Left cardiac atrium (tissue), 4 donors: ENCODE results near the gene RANBP10. TPM values are rescaled to one million over a fixed set of nuclear protein-coding genes. Genes with fewer than 3 reads are reported as not detected.
"Not testable (repeated sequence)": the region's sequence is repeated elsewhere in the genome, so short reads cannot be mapped to it uniquely, and the experiment has no call there.

ENCODE experiments used
- ATAC-seq, 2 donors: fragments of 200-7000 bp; cut with Tn5 transposase; one replicate each; pipeline ENCODE4 v1.9.1; 2020; ENCODE audit warnings: mild to moderate bottlenecking in 2 of 2, moderate library complexity in 2 of 2
- DNase-seq: peaks from one replicate; pipeline ENCODE4 v3.0.0-alpha.2; 2020
- intact Hi-C, 2 donors: fragments of 100-400 bp; cut with DNase I; formaldehyde crosslinking; loops; one replicate each; pipeline versions ENCODE4 v1.14.1 to v1.15.1; 2022 to 2023
- total RNA-seq, 2 donors: library from RNA; stranded (reverse); fragmentation: NEBNext Ultra II Directional; extraction: Animal tissue kit (Norgen Biotek cat#: 25700); gene quantifications; one replicate each; pipeline ENCODE4 v1.2.1, GENCODE V29; 2021
- donor health status: DM: no; HTN: yes; CAD: no.
- donor health status: DM: no; HTN: yes; CAD: no; lungs with severe emphysema.
- donor health status: DM: yes; HTN: yes; CAD: no.
- donor health status: Dilated cardiomyopathy.

Gene RANBP10
- total RNA-seq, 2 donors from 2014 or later: 10.9 to 14.3 TPM

GRCh38 chr16:67760206-67760955 is 46.0 kb downstream of the RANBP10 start:
- no peak for ATAC-seq
- intact Hi-C loops: no loop called here
- DNase-seq: no peak

DNA sequence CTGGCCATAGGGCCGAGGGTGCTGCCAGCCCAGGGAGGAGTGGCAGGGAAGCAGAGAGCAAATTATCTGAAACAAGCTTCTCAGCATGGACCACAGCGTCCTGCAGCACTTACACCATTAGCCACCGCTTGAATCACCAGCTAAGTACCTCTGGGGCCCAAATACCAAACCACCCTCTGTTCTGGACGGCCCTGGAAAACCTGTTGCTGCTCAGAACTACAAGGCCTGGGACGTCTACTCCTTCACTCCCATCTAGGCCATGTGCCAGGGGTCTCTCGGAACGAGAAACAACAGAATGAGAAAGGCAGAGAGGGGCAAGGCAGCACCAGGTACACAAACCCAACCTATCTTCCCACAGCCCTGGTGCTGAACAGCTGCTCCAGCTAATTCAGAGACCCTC is 47.4 kb downstream of the RANBP10 start:
- intact Hi-C loops: no loop called here
- no peak for DNase-seq
- ATAC-seq: no peak

GRCh38 chr16:67758006-67758405 is 48.4 kb downstream of the RANBP10 start:
- DNase-seq (no peak), ATAC-seq (no peak)
- intact Hi-C loops: no loop called here

GRCh38 chr16:67752641-67753040 is 53.7 kb downstream of the RANBP10 start:
- ATAC-seq: no peak
- intact Hi-C loops: no loop called here
- DNase-seq: no peak

- ATAC-seq, intact Hi-C loops, DNase-seq: not testable (repeated sequence)
Measured at GRCh38 chr16:67751331-67751730, 55.0 kb downstream of the RANBP10 start.

DNA sequence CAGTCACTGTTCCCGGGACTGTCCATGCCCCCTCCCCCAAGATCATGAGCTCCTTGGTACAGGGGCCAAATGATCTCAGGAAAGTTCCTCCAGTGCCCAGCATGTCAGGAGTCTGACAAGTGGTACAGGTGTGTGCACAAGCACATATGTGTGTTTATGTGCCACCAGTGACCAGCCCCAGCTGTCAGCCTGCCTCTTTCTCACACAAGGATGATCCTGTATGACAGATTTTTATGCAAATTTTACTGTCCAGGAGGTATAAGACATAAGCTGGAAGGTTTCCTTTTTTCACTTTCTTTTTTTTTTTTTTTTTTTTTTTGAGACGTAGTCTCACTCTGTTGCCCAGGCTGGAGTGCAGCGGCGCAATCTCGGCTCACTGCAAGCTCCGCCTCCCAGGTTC is 55.9 kb downstream of the RANBP10 start:
- intact Hi-C loops: no loop called here
- no peak for ATAC-seq
- no peak for DNase-seq

DNA sequence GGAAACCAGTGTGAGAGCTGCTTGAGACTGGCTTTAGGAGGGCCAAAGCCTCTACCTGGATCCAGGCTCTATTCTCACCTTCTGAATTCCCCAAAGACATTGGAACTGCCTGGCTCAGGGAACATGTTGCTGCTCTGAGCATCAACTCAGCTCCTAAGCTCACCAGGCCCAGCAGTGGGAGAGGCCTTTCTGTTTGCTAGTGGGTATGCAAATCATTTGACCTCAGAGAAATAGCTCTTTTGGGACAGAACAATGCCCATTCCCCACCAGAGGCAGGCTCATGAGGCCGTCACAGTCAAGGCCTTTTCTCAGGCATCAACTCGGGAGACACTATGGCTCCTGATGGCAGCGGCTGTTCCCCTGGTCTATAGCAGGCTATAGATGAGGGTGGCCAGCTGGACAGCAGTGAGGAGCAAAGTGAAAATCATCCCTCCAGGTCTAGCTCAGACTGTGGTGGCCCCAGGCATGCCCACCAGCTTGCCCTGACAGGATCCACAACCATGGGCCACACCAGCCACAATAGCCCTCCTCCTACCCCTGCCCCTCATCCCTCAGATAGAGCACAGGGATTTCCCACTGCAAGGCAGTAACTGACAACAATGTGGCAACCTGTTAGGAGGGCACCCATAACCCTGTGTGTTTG is 56.8 kb downstream of the RANBP10 start:
- DNase-seq: no peak
- intact Hi-C loops: no loop called here
- no peak for ATAC-seq

DNA sequence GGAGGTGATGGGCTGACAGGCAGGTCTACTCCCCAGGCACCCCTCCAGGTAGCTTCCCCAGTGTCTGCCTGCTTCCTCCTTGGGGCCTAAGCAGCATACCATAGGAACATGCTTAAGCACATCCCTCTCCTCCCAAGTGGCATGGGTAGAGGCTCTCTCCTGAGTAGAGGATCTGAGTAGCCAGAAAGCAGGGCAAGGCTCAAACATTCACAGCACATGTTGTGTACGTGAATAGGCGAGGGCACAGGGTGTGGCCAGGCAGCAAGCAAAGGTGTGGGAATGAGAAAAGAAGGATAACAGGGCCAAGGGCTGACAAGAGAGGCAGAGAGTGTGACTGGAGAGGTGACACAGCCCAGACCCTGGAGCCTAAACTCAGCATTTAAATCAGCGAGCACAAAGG is 57.5 kb downstream of the RANBP10 start:
- intact Hi-C loops: no loop called here
- DNase-seq: no peak
- ATAC-seq: no peak

- intact Hi-C loops: no loop called here
- ATAC-seq: no peak
- no peak for DNase-seq
Measured at GRCh38 chr16:67746846-67747245, 59.5 kb downstream of the RANBP10 start.

DNA sequence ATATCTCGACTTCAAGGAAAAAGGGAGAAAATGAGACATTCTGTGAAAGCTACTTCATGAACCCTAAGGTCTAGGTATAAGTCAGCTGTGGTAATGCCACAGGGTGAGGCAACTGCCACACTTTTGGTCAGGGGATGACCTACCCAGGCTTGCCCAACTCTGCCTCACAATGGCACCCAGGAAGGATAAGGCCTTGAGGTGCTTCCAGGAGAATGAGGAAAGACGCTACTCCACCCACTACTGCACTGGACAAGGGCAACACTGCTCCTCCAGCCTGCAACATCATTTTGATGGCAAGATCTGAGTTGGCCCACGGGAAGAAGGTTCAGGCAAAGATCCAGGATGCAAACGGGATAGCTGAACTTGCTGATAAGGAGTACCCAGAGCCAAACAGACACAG is 65.2 kb downstream of the RANBP10 start:
- no peak for DNase-seq
- intact Hi-C loops: no loop called here
- no peak for ATAC-seq

DNA sequence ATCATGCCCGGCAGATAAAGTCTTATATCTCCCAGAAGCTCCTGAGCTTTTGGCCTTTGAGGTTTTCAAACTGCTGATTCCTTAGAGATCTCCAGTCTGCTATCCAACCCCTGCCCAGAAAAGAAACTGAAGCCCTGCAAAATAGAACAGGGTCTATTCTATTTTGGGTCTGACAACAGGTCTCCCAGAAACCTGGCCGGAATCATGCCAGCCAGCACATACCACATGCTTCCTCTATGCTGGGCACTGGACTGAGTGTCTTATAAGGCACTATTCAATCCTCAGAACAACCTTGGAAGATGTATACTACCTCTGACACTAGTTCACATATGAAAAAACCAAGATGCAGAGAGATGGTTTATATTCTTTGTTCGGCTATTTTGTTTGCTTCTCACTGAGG is 66.0 kb downstream of the RANBP10 start:
- DNase-seq: no peak
- ATAC-seq: no peak
- intact Hi-C loops: no loop called here

DNA sequence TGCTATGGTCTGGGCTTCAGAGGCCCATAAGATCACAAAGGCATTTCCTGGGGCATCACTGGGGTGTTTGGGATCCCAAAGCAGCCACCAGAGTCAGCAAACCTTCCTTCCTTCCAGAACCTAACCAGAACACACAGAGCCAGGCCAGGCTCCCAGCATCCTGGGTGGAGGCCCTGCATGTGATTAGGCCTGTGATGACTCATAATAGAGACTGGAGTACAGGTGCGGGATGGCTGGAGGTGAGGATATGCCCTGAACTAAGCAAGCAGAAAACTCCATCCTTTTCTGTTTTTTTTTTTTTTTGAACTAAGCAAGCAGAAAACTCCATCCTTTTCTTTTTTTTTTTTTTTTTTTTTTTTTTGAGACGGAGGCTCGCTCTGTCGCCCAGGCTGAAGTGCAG is 69.5 kb downstream of the RANBP10 start:
- intact Hi-C loops: no loop called here
- DNase-seq: no peak
- peak in 1 of 2 donors; percentile 52 for ATAC-seq

DNA sequence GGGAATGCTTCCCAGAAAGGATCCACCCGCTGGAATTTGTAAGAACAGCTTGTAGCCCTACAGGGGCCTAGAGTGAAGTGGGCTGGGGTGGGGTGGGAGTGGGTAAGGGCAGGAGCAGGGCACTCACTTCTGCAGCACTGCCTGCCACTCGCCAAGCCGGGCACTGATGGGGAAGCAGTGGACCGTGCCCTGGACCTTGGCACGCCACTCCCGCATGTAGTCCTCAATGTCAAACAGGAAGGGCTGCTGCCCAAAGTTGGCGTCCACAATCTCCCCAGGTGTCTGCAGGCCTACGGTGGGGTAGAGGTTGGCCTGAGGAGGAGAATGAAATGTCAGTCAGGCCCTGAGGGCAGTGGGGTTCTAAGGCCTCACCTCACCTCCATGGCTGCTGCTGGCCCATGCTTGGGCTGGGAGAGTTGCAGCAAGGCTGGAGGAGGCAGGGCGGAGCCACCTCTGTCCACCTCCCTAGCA is 71.6 kb downstream of the RANBP10 start:
- intact Hi-C loops: no loop called here
- ATAC-seq: no peak
- DNase-seq: no peak

GRCh38 chr16:67733734-67734470 is 72.5 kb downstream of the RANBP10 start:
- no peak for ATAC-seq
- intact Hi-C loops: no loop called here
- no peak for DNase-seq

GRCh38 chr16:67731753-67732095 is 74.6 kb downstream of the RANBP10 start:
- no peak for ATAC-seq
- intact Hi-C loops: no loop called here
- no peak for DNase-seq

DNA sequence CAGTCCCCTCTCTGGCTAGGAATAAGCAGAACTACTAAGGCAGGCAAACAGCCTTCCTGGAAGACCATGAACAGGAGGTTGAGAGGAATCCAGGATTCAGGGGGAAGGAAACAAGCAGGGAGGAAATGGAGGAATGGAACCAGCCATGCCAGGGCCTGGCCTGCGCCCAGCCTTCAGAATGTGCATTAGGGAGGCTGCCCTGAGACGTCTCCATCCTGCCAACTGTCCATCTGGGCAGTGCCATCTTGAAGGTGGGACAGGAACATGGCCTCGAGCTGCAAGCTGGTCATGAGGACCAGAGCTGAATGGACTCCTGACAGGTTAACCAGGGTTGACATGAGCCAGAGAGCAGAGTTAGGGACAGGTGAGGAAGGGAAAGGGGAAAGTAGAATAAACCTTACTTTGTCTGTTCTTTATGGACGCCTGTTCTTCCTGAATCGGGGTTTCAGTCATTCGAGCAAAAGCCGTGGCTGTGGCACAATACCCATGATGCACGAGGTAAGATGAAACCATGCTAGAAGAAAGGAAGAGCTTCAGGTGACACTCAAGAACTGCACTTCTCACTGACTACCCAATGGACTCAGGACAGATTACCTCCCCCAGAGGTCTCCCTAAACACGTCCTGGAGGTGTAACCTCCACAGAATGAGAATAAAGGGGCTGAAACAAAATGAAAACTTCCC is 75.1 kb downstream of the RANBP10 start:
- intact Hi-C loops: no loop called here
- ATAC-seq (no peak), DNase-seq (no peak)

- DNase-seq (no peak), ATAC-seq (no peak)
- intact Hi-C loops: no loop called here
Measured at GRCh38 chr16:67730326-67730725, 76.0 kb downstream of the RANBP10 start.

- intact Hi-C loops: loop anchor here in 1 of 2 donors (5.0 kb wide), 1 partner anchor 242 kb away; no protein-coding TSS in a partner anchor
- no peak for ATAC-seq
Measured at GRCh38 chr16:67729636-67730248, 76.6 kb downstream of the RANBP10 start.

More at GRCh38 chr16:67729636-67730248, 76.6 kb downstream of the RANBP10 start:
- DNase-seq: no peak
